H1 (cell line): Measurements from ENCODE around the gene FNDC7. TPM values are rescaled to one million over a fixed set of nuclear protein-coding genes. Genes with fewer than 3 reads are reported as not detected.

ENCODE experiments used
- CTCF ChIA-PET: fragments of 300-600 bp; sonication (Branson Sonifier 250); formaldehyde crosslinking; loops from one replicate; lab custom pipeline; 2021; ENCODE audit not compliant: partially characterized antibody; lab: Charles Lee
- POLR2A ChIA-PET: fragments of 300-600 bp; sonication (Branson Sonifier 250); formaldehyde crosslinking; loops from one replicate; lab custom pipeline; 2021; ENCODE audit warnings: inconsistent platforms; ENCODE audit not compliant: partially characterized antibody; lab: Charles Lee
- DNase-seq, 2 experiments: peaks; one replicate each; pipeline versions ENCODE4 v3.0.0 to v3.0.0-alpha.2; 2010 to 2022; ENCODE audit warnings: low spot score in 2 of 2, low read depth in 1 of 2, mixed read lengths in 1 of 2
- FAIRE-seq: peaks from 2 replicates; lab custom pipeline; 2011; peaks lifted over from hg19 to GRCh38; lab: Jason Lieb, UNC
- H2AFZ ChIP-seq: 2 replicates; pipeline ENCODE4 v1.8.1; 2012; ENCODE audit warnings: low read length, inconsistent platforms
- H2AK5ac ChIP-seq: 2 replicates; pipeline ENCODE4 v1.6.1; 2013; ENCODE audit warnings: low read depth, low read length
- H2BK120ac ChIP-seq: replicated peaks from 2 replicates; pipeline ENCODE3; 2013; ENCODE audit warnings: low read depth, low read length, inconsistent platforms
- H2BK12ac ChIP-seq: 2 replicates; pipeline ENCODE4 v1.6.1; 2013; ENCODE audit warnings: low read depth, low read length
- H2BK15ac ChIP-seq: 2 replicates; pipeline ENCODE4 v1.6.1; 2013; ENCODE audit warnings: low read length
- H2BK20ac ChIP-seq: 2 replicates; pipeline ENCODE4 v1.6.1; 2013; ENCODE audit warnings: low read length
- H2BK5ac ChIP-seq: 2 replicates; pipeline ENCODE4 v1.6.1; 2013; ENCODE audit warnings: low read depth, low read length
- H3K14ac ChIP-seq: 2 replicates; pipeline ENCODE4 v1.6.1; 2013; ENCODE audit warnings: inconsistent platforms; ENCODE audit not compliant: insufficient read length
- H3K18ac ChIP-seq: 2 replicates; pipeline ENCODE4 v1.6.1; 2013; ENCODE audit warnings: low read length; ENCODE audit errors: extremely low read depth
- H3K23ac ChIP-seq: 2 replicates; pipeline ENCODE4 v1.6.1; 2013; ENCODE audit warnings: inconsistent platforms; ENCODE audit not compliant: insufficient read length
- H3K23me2 ChIP-seq: 2 replicates; pipeline ENCODE4 v1.6.1; 2013; ENCODE audit warnings: low read depth, low read length
- H3K27ac ChIP-seq: 2 replicates; pipeline ENCODE4 v1.6.1; 2011; ENCODE audit warnings: low read depth, low read length, inconsistent platforms
- H3K27me3 ChIP-seq, 4 experiments: replicated peaks in 1 of 4; 1 replicate in 1 of 4; 2 replicates in 3 of 4; pipeline versions ENCODE4 v1.6.1 to v1.8.1; 2011 to 2013; ENCODE audit warnings: low read length in 3 of 4, mild to moderate bottlenecking in 3 of 4, inconsistent platforms in 2 of 4, mixed read lengths in 2 of 4, moderate library complexity in 1 of 4; ENCODE audit not compliant: control insufficient read depth in 3 of 4, insufficient read depth in 3 of 4; ENCODE audit errors: extremely low read depth in 1 of 4
- H3K36me3 ChIP-seq, 4 experiments: 2 replicates each; pipeline versions ENCODE4 v1.6.1 to v1.8.1; 2011 to 2013; ENCODE audit warnings: mild to moderate bottlenecking in 4 of 4, low read length in 3 of 4, moderate library complexity in 2 of 4, control low read depth in 1 of 4, inconsistent platforms in 1 of 4; ENCODE audit not compliant: insufficient read depth in 4 of 4, control insufficient read depth in 2 of 4
- H3K4ac ChIP-seq: replicated peaks from 2 replicates; pipeline ENCODE3; 2013; ENCODE audit warnings: low read length, low read depth, mixed read lengths, inconsistent platforms; ENCODE audit not compliant: insufficient read length
- H3K4me1 ChIP-seq, 4 experiments: replicated peaks in 1 of 4; 1 replicate in 1 of 4; 2 replicates in 3 of 4; pipeline versions ENCODE4 v1.6.1 to v1.8.1; 2011 to 2013; ENCODE audit warnings: low read length in 3 of 4, inconsistent platforms in 2 of 4, mixed read lengths in 1 of 4; ENCODE audit not compliant: insufficient read depth in 4 of 4, control insufficient read depth in 3 of 4
- H3K4me2 ChIP-seq, 2 experiments: 2 replicates each; pipeline versions ENCODE4 v1.6.1 to v1.8.1; 2011 to 2013; ENCODE audit warnings: low read depth in 2 of 2, low read length in 2 of 2, control low read depth in 1 of 2, inconsistent platforms in 1 of 2, mild to moderate bottlenecking in 1 of 2; ENCODE audit not compliant: insufficient read depth in 1 of 2
- H3K4me3 ChIP-seq, 4 experiments: fragments of 200-600, 300-600 bp in 1 of 4; sonication (generic), shearing (Covaris generic), sonication (Bioruptor Twin) in 1 of 4; 2 replicates each; pipeline versions ENCODE4 v1.5.1 to v1.8.1; 2011 to 2016; ENCODE audit warnings: low read length in 4 of 4, low read depth in 3 of 4, control low read depth in 2 of 4, inconsistent platforms in 2 of 4, mild to moderate bottlenecking in 2 of 4, mixed read lengths in 1 of 4, moderate library complexity in 1 of 4; ENCODE audit not compliant: insufficient read depth in 2 of 4; ENCODE audit errors: extremely low read depth in 1 of 4
- H3K56ac ChIP-seq: replicated peaks from 2 replicates; pipeline ENCODE3; 2013; ENCODE audit warnings: low read depth, mild to moderate bottlenecking, mixed read lengths, low read length, inconsistent platforms; ENCODE audit not compliant: insufficient read length
- H3K79me1 ChIP-seq: 2 replicates; pipeline ENCODE4 v1.6.1; 2013; ENCODE audit warnings: low read depth, low read length, control low read depth
- H3K79me2 ChIP-seq, 2 experiments: 2 replicates each; pipeline versions ENCODE4 v1.6.1 to v1.8.1; 2012 to 2013; ENCODE audit warnings: low read length in 2 of 2, mild to moderate bottlenecking in 2 of 2, inconsistent platforms in 1 of 2; ENCODE audit not compliant: insufficient read depth in 2 of 2, control insufficient read depth in 1 of 2
- H3K9ac ChIP-seq, 4 experiments: replicated peaks in 1 of 4; 1 replicate in 1 of 4; 2 replicates in 3 of 4; pipeline versions ENCODE4 v1.6.1 to v1.8.1; 2011 to 2013; ENCODE audit warnings: low read depth in 3 of 4, low read length in 3 of 4, control low read depth in 2 of 4, mild to moderate bottlenecking in 2 of 4, moderate library complexity in 2 of 4, inconsistent platforms in 1 of 4; ENCODE audit errors: extremely low read depth in 1 of 4
- H3K9me3 ChIP-seq, 2 experiments: 2 replicates each; pipeline versions ENCODE4 v1.6.1 to v1.8.1; 2012 to 2013; ENCODE audit warnings: mild to moderate bottlenecking in 2 of 2, moderate library complexity in 2 of 2, control low read depth in 1 of 2, inconsistent platforms in 1 of 2, low read depth in 1 of 2, low read length in 1 of 2, mixed read lengths in 1 of 2; ENCODE audit not compliant: insufficient read depth in 2 of 2
- H4K20me1 ChIP-seq, 2 experiments: replicated peaks in 1 of 2; 2 replicates each; pipeline versions ENCODE3 to v1.8.1; 2011 to 2013; ENCODE audit warnings: inconsistent platforms in 2 of 2, low read length in 2 of 2, mild to moderate bottlenecking in 1 of 2; ENCODE audit not compliant: insufficient read depth in 2 of 2, control insufficient read depth in 1 of 2
- H4K5ac ChIP-seq: 2 replicates; pipeline ENCODE4 v1.6.1; 2013; ENCODE audit warnings: low read length, low read depth, mixed read lengths, inconsistent platforms; ENCODE audit not compliant: insufficient read length
- H4K8ac ChIP-seq: 2 replicates; pipeline ENCODE4 v1.8.0; 2013; ENCODE audit warnings: mild to moderate bottlenecking, moderate library complexity, low read length, inconsistent platforms; ENCODE audit not compliant: insufficient read depth; ENCODE audit errors: extremely low read depth
- H4K91ac ChIP-seq: replicated peaks from 2 replicates; pipeline ENCODE3; 2013; ENCODE audit warnings: low read length, mixed read lengths, inconsistent platforms; ENCODE audit not compliant: insufficient read length
- CBX5 ChIP-seq: fragments of 300-800, 300-1000 bp; sonication (generic); IDR thresholded peaks from 2 replicates; pipeline ENCODE4 v1.7.1; 2016; ENCODE audit warnings: antibody characterized with exemption, low read length, low read depth
- CREB1 ChIP-seq: IDR thresholded peaks from 2 replicates; pipeline ENCODE4 v1.6.1; 2012; ENCODE audit warnings: inconsistent platforms
- EP300 ChIP-seq, 2 experiments: IDR thresholded peaks; 1 replicate in 1 of 2; 2 replicates in 1 of 2; pipeline ENCODE4 v1.6.1; 2011 to 2012; ENCODE audit warnings: low read depth in 2 of 2, low read length in 2 of 2, mild to moderate bottlenecking in 2 of 2, borderline replicate concordance in 1 of 2, inconsistent platforms in 1 of 2, moderate library complexity in 1 of 2
- POLR2A ChIP-seq, 2 experiments: IDR thresholded peaks; 1 replicate in 1 of 2; 2 replicates in 1 of 2; pipeline ENCODE4 v1.6.1; 2011; ENCODE audit warnings: low read depth in 2 of 2, low read length in 2 of 2, mild to moderate bottlenecking in 2 of 2; ENCODE audit errors: control extremely low read depth in 1 of 2
- RBBP5 ChIP-seq: IDR thresholded peaks from 2 replicates; pipeline ENCODE4 v1.7.1; 2012; ENCODE audit warnings: low read depth, mild to moderate bottlenecking, inconsistent platforms, low read length, moderate library complexity, borderline replicate concordance
- RXRA ChIP-seq: IDR thresholded peaks from 2 replicates; pipeline ENCODE4 v1.6.1; 2011; ENCODE audit warnings: low read depth, mild to moderate bottlenecking, low read length, moderate library complexity; ENCODE audit not compliant: insufficient read depth
- SIN3A ChIP-seq, 2 experiments: IDR thresholded peaks in 1 of 2; conservative IDR thresholded peaks in 1 of 2; 2 replicates each; pipeline ENCODE4 v1.6.1; 2011 to 2012; ENCODE audit warnings: low read length in 2 of 2, improper control_type of control experiment in 1 of 2, low read depth in 1 of 2, mild to moderate bottlenecking in 1 of 2
- SP1 ChIP-seq: IDR thresholded peaks from 2 replicates; pipeline ENCODE4 v1.6.1; 2011; ENCODE audit warnings: low read depth, low read length
- TAF1 ChIP-seq: IDR thresholded peaks from 2 replicates; pipeline ENCODE4 v1.6.1; 2011; ENCODE audit warnings: mild to moderate bottlenecking, low read depth, low read length
- ZNF274 ChIP-seq: IDR thresholded peaks from 2 replicates; pipeline ENCODE4 v1.7.0; 2012; ENCODE audit warnings: low read length, borderline replicate concordance; ENCODE audit errors: extremely low read depth
- WGBS, 2 experiments: shearing (Covaris generic) in 1 of 2; methylation state at CpG; one replicate each; pipeline versions ENCODE4 v1.1.6 to v1.1.7; 2013 to 2015; ENCODE audit warnings: low lambda C conversion rate in 2 of 2, mixed read lengths in 2 of 2, inconsistent platforms in 1 of 2, low coverage in 1 of 2, missing lambda C conversion rate in 1 of 2; ENCODE audit not compliant: insufficient replicate concordance in 2 of 2, insufficient coverage in 1 of 2, insufficient read length in 1 of 2; ENCODE audit errors: extremely low coverage in 1 of 2, missing lambda C conversion rate in 1 of 2; 5-methylcytosine and 5-hydroxymethylcytosine counted together
- polyA plus RNA-seq, 7 experiments: library from polyadenylated mRNA; depleted of rRNA in 3 of 7; stranded (reverse) in 5 of 7; unstranded in 2 of 7; fragments of >200 nt in 5 of 7; fragments of 200-250 nt in 2 of 7; gene quantifications; 1 replicate in 5 of 7; 2 replicates in 1 of 7; 4 replicates in 1 of 7; pipeline versions ENCODE4 v1.2.1 to v1.2.3, GENCODE V29; 2011 to 2013; ENCODE audit warnings: missing spikeins in 2 of 7, mixed read lengths in 2 of 7
- total RNA-seq: library from RNA; stranded (reverse); fragmentation: NEBNext Ultra II Directional; extraction: Animal tissue kit (Norgen Biotek cat#: 25700); gene quantifications from 2 replicates; pipeline ENCODE4 v1.2.1, GENCODE V29; 2021

Gene FNDC7
- total and polyA plus RNA-seq, 2 of the 8 experiments (the other 6 are each of a cell fraction or from before 2014, with no cell fraction given): 0.13 to 0.20 TPM

- Histone ChIP-seq H2AFZ (no peak within 1 kb of the TSS; the same call in 1 of the 2 replicates), H3K79me1 (no peaks in the 10 kb centered on the region; the same call in 1 of the 2 replicates), H2BK15ac (0 out of 2 replicates have a peak within 1 kb of the TSS, but pooled peaks have one; percentile 78), H3K9ac (peak within 1 kb of the TSS; percentile 88 to 97 (median 94)), H4K91ac (peak within 1 kb of the TSS; percentile 93), H4K20me1 (peaks cover 0 to 3% of the 10 kb centered on the region in 2 experiments), H3K4ac (peak within 1 kb of the TSS; percentile 87), H2BK5ac (peak within 1 kb of the TSS; percentile 97), H2BK20ac (no peak within 1 kb of the TSS), H2BK120ac (peak within 1 kb of the TSS; percentile 77), H3K23ac (no peak within 1 kb of the TSS), H3K36me3 (peaks cover 3 to 19% (median 13%) of the 10 kb centered on the region in 4 experiments; a peak in 6 of 8 replicates), H4K8ac (peak within 1 kb of the TSS; percentile 100; the same call in 1 of the 2 replicates), H2AK5ac (no peak within 1 kb of the TSS; the same call in 1 of the 2 replicates), H3K4me2 (peak within 1 kb of the TSS; percentile 68 to 87), H3K56ac (peak within 1 kb of the TSS; percentile 98), H2BK12ac (peak within 1 kb of the TSS; percentile 88), H3K18ac (peak within 1 kb of the TSS; percentile 91), H4K5ac (peak within 1 kb of the TSS; percentile 94), H3K79me2 (peaks cover 17 to 60% of the 10 kb centered on the region in 2 experiments), H3K27ac (peak within 1 kb of the TSS; percentile 96), H3K4me3 (peak within 1 kb of the TSS; percentile 72 to 99 (median 96)), H3K27me3 (no peaks in the 10 kb centered on the region; a peak in 1 of 7 replicates), H3K23me2 (peaks cover 4% of the 10 kb centered on the region; the same call in 1 of the 2 replicates), H3K9me3 (no peaks in the 10 kb centered on the region), H3K4me1 (peaks cover 0 to 2% (median 0%) of the 10 kb centered on the region in 4 experiments; a peak in 1 of 7 replicates), H3K14ac (no peak within 1 kb of the TSS)
- ChIA-PET POLR2A (interaction anchor here (0.6 to 4.2 kb wide), 24 partner anchors 9 to 506 kb away, joined by 3 to 79 read pairs (median 4); partner anchors contain the start of genes EEIG2, FNDC7 and HENMT1), CTCF (interaction anchor here (0.7 to 3.7 kb wide), 12 partner anchors 13 to 1282 kb away, joined by 3 to 20 read pairs (median 3); partner anchors contain the start of gene FNDC7)
- no peak for FAIRE-seq
- DNase-seq: peak; percentile 78 to 91
- 1% methylated on average over 32 of the region's 59 CpGs; no CpG with 5 or more reads in 1 of the 2 experiments for WGBS, 2 experiments
- no peak for TF ChIP-seq RXRA
- peak; percentile 96 for TF ChIP-seq TAF1
- TF ChIP-seq SIN3A (conservative IDR thresholded peaks at IDR 0.05 in 1 of 2, IDR thresholded peaks at IDR 0.05 in 1 of 2; ENCODE audit: low read depth in 1 of 2, low read length in 2 of 2): peak in 1 of 2 experiments; percentile 75; a peak in 1 of 4 replicates
- TF ChIP-seq SP1: no peak
- peak; percentile 91 for TF ChIP-seq CREB1
- TF ChIP-seq POLR2A (IDR thresholded peaks at IDR 0.05; ENCODE audit: control extremely low read depth in 1 of 2, low read depth in 2 of 2, low read length in 2 of 2): peak; percentile 97 to 99
- TF ChIP-seq RBBP5: peak; percentile 75; the same call in 1 of the 2 replicates
- no peak; a peak in 1 of 3 replicates for TF ChIP-seq EP300 (IDR thresholded peaks at IDR 0.05; ENCODE audit: borderline replicate concordance in 1 of 2, low read depth in 2 of 2, low read length in 2 of 2)
- TF ChIP-seq ZNF274: no peak
- no peak for TF ChIP-seq CBX5
Observed at GRCh38 chr1:108691942-108692723, 20.6 kb upstream of the FNDC7 start, which contains the start of gene PRPF38B. TSS of gene PRPF38B (plus strand) at chr1:108692310. CDS start at chr1:108692592, 282 bp downstream.
